HG02970 (cell line): Measurements from ENCODE around the gene TYW3.

Experiments used
- ATAC-seq: cut with Tn5 transposase; IDR thresholded peaks from one replicate; pipeline ENCODE4 v1.9.1; 2021; ENCODE audit warnings: mild to moderate bottlenecking, moderate library complexity, moderate number of reproducible peaks; ENCODE audit not compliant: unreplicated experiment, low FRiP score

Gene TYW3

DNA sequence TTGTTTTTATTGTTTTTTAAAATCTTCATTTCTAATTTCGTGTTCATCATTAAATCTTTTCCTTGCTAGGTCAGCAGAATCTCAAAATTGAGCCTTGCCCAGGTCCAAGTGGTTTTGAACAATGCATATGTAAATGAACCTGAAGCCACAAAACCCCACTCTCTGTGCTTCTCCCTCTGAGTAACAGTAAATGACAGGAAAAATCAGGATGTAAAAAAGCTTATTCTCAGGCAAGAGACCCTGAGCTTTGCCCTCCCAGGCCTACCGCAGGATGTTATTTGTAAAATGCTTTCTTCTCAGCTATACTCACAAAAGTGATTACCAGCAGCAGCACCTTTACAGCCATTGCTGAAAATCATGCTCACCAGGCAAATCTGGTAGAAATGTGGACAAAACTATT is 47.6 kb downstream of the TYW3 start:
- no peak for ATAC-seq

DNA sequence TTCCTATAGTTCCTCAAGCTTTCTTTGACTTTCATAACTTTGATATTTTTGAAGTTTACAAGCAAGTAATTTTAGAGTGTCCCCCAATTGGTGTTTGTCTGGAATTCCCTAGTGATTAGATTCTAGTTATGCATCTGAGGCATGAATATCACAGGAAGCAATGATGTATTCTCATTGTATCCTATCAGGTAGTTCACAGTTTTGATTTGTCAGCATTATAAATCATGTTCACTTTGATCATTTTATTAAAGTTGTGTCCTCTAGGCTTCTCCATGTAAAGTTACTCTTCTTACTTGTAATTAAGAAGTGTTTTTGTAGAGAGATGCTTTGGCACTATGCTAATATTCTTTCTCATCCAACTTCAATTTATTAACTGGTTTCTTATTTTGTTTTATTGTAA is 53.0 kb downstream of the TYW3 start:
- ATAC-seq, result no peak

DNA sequence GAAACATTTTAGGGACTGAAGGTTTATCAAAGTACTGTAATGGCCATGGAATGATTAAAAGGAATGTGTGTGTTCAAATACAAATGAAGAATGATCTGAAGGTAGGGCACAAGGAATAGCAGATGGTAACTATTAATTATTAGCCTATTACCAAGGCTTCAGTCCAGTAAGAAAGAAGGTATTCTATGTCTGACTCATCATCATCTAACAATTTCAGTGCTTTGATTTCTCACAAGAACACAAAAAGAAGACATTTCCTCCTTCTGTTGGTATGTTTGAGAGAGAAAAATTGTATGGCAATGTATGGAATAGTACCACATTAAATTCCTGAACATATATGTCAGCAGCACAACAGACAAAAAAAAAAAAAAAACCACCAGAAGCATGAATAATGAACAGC is 57.5 kb downstream of the TYW3 start:
- ATAC-seq, result no peak

DNA sequence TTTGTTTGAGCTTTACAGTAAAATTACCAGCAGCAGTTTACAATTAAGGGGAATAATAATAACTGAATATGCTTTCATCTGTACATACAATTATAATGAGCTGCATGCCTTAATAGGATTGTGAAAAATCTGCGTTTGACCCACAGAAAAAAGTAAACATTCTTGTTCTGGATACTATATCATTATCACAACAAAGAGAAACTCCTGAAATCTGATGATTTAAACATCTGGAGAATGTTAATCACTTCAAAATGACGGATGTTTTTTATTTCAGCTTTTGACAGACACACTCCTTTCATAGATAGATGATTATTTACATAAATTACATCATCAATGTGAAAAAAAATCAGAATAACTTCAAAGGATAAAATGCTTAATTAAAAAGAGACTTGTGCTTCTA is 58.5 kb downstream of the TYW3 start:
- ATAC-seq, result no peak

DNA sequence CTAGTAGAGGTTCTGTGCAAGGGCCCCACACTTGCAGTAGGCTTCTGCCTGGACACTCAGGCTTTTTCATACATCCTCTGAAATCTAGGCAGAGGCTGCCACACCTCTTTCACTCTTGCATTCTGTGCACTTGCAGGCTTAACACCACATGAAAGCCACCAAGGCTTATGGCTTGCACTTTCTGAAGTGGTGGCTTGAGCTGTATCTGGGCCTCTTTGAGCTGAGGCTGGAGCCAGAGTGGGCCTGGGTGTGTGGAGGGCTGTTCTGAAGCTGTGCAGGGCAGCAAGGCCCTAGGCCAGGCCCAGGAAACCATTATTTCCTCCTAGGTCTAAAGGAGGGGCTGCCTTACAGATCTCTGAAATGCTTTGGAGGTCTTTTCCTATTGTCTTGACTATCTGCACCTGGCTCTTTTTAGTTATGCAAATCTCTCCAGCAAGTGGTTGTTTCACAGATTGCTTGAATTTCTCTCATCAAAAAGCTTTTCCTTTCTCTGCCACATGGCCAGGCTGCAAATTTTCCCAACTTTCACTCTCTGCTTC is 66.2 kb downstream of the TYW3 start:
- ATAC-seq, result no peak

DNA sequence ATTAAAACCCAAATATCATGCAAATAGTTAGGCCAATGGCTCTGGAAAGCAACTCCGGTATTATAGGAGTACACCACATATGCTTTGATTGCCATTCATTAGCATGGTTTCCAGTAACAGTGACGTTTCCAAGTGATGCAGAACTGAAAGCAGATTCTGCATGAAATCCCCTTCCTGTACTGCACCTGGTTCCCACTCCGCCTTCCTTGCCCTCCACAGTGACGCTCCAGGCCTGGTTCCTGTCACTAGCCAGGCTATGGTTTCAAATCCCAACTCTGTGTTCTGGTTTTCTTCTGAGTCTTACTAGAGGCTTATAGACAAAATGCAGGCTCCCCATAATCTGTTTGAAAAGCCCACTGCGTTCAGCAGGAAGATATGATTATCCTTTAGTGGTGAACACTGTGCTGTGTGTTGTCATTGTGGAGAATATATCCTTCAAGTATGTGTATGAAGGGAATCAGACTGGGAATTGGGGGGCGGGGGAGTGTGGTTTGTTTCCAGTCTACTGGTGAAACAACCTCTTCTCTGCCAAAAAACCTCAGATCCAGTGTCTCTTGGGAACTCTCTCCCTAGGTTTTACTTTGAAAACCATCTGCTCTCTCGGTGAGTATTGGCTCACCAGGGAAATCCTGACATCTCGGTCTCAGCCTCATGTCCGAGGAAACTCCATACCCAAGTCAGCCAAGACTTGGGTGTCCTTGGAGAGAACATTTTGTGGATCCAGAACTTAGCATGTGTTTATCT is 78.7 kb downstream of the TYW3 start:
- ATAC-seq, result peak; percentile 42

DNA sequence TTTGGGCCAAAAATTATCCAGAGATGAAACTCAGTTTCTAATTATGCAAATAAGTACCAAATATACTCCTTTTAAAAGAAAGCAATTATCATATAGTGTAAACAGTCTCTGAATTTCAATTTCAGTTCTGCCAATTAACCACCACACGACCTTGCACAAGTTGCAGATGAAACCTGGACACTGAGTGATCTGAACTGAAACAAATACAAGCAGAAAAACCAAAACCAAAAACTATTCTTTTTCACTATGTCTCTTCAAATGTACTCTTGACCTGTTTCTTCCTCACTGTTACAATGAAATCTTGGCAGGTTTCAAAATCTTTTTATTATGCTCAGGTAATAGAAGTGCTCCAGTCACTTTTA is 79.2 kb downstream of the TYW3 start:
- ATAC-seq, result peak; percentile 93
